ENCODE data around the gene B4GALNT4.
"Not testable (repeated sequence)": the region's sequence is repeated elsewhere in the genome, so short reads cannot be mapped to it uniquely, and the experiment has no call there.

Gene B4GALNT4, protein sequence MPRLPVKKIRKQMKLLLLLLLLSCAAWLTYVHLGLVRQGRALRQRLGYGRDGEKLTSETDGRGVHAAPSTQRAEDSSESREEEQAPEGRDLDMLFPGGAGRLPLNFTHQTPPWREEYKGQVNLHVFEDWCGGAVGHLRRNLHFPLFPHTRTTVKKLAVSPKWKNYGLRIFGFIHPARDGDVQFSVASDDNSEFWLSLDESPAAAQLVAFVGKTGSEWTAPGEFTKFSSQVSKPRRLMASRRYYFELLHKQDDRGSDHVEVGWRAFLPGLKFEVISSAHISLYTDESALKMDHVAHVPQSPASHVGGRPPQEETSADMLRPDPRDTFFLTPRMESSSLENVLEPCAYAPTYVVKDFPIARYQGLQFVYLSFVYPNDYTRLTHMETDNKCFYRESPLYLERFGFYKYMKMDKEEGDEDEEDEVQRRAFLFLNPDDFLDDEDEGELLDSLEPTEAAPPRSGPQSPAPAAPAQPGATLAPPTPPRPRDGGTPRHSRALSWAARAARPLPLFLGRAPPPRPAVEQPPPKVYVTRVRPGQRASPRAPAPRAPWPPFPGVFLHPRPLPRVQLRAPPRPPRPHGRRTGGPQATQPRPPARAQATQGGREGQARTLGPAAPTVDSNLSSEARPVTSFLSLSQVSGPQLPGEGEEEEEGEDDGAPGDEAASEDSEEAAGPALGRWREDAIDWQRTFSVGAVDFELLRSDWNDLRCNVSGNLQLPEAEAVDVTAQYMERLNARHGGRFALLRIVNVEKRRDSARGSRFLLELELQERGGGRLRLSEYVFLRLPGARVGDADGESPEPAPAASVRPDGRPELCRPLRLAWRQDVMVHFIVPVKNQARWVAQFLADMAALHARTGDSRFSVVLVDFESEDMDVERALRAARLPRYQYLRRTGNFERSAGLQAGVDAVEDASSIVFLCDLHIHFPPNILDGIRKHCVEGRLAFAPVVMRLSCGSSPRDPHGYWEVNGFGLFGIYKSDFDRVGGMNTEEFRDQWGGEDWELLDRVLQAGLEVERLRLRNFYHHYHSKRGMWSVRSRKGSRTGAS

DNA sequence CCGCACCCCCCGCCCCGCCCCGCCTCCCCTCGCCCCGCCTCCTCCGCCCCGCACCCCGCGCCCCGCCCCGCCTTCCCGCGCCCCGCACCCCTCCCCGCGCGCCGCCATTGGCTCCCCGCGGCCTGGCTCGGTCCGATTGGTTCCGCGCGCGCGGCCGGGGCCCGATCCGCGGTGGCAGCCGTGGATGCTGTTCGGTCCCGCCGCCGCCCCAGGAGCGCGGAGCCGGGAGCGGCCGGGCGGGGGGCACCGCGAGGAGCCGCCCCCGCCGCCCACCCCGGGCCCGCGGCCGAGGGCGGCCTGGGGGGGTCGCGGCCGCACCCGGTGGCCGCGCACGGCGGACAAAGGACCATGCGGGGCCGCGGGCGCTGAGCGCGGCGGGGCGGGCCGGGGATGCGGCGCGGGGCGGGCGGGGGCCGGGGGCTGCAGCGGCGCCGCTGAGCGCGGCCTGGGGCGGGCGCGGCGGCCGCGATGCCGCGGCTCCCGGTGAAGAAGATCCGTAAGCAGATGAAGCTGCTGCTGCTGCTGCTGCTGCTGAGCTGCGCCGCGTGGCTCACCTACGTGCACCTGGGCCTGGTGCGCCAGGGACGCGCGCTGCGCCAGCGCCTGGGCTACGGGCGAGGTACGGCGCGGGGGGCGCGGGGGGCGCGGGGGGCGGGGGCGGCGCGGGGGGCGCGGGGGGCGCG is at the start of gene B4GALNT4:
TSS of gene B4GALNT4 (plus strand) at position 164 of the 683 bp plus-strand sequence. CDS start at position 469, 305 bp downstream.
- no peak for DNase-seq

DNA sequence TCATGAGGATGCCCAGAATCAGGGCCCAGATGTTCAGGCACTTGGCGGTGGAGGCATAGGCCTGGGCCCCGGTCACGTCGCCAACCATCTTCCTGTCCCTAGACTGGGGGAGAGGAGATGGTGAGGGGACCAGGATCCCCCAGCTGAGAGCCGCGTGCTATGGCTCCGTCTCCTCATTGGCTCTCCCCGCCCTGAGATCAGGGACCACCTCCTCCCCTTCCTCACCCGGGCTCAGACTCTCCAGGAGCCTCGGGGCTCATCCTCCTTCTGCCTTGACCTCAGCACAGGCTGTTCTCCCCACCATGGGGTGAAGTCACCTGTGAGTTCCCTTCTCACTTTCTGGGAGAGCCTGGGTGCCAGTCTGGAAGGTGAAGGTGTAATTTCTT is 49.4 kb upstream of the B4GALNT4 start:
- not testable (repeated sequence) for DNase-seq

DNA sequence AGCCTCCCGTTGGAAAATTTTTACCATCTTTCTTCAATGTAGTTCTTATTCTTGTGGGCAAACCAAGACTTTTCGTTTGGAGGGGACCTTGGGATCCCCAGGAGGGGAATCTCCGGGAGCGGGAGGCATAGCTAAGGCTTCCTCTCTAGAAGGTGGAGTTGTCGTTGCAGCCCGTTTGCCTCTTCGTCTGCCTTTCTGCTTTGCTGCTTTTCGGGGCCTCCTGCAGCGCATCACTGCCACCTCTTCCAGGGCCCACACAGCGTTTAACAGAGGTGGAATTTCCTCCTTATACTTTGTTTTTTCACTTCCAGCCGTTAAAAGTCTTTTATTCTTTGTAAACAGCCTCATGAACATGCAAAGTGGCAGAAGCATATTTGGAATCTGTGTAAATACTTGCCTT is 45.1 kb upstream of the B4GALNT4 start:
- no peak for DNase-seq

DNA sequence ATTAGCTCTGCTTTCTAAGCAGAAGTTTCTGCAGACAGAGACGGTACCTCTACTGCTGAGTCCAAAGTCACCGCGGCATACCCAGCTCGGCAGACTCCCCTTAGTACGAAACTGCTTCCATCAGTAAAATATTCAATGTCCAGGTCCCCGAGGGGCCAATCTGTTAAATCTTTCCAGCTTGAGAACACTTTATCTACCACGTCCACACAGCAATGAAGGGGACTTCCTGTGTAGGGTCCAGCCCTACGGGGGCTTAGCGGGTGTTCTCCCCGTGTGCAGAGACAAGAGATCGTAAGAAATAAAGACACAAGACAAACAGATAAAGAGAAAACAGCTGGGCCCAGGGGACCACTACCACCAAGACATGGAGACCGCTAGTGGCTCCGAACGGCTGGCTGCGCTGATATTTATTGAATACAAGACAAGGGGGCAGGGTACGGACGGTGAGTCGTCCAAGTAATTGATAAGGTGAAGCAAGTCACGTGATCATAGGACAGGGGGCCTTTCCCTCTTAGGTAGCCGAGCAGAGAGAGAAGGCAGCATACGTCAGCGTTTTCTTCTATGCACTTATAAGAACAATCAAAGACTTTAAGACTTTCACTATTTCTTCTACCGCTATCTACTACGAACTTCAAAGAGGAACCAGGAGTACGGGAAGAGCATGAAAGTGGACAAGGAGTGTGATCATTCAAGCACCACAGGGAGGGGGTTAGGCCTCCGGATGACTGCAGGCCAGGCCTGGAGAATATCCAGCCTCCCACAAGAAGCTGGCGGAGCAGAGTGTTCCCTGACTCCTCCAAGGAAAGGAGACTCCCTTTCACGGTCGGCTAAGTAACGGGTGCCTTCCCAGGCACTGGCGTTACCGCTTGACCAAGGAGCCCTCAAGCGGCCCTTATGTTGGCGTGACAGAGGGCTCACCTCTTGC is 44.4 kb upstream of the B4GALNT4 start:
- DNase-seq: not testable (repeated sequence)

DNA sequence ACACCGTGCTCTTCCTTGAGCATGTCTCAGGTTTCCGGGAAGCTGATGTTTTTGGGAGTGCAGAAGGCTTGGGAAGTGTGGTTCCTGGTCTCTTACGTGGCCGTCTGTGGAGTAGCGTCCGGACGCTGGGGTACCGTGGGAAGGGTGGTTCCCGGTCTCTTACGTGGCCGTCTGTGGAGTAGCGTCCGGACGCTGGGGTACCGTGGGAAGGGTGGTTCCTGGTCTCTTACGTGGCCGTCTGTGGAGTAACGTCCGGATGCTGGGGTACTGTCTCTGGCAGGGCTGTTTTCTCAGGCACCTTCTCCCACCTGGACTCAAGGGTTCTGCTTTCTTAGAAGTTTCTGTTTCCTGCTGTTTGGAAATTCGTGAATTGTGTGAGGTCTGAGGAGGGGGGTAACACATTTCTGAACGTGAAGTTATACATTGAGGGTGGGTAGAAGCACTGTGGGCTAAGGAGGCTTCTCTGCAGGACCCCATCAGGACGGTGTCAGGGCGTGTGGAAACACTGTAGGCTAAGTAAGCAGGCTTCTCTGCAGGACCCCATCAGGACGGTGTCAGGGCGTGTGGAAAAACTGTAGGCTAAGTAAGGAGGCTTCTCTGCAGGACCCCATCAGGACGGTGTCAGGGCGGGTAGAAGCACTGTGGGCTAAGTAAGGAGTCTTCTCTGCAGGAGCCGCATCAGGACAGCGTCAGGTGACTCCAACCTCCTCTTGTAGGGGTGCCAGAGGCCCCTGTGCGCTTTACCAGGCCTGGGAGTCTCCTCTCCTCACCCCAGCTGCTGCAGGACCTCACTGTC is 43.3 kb upstream of the B4GALNT4 start:
- DNase-seq: no peak

DNA sequence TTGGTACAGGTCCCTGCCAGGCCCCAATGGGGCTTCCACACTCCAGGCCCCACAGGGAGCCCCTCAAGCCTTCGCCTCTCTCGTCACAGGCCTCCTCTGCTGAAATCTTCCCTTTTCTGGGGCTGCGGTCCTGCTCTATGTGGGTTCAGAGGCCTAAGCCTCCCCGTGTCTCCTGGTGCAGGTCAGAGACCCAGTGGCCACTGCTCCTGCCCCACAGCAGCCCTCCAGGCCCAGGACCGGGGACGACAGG is 42.8 kb upstream of the B4GALNT4 start:
- DNase-seq: no peak

DNA sequence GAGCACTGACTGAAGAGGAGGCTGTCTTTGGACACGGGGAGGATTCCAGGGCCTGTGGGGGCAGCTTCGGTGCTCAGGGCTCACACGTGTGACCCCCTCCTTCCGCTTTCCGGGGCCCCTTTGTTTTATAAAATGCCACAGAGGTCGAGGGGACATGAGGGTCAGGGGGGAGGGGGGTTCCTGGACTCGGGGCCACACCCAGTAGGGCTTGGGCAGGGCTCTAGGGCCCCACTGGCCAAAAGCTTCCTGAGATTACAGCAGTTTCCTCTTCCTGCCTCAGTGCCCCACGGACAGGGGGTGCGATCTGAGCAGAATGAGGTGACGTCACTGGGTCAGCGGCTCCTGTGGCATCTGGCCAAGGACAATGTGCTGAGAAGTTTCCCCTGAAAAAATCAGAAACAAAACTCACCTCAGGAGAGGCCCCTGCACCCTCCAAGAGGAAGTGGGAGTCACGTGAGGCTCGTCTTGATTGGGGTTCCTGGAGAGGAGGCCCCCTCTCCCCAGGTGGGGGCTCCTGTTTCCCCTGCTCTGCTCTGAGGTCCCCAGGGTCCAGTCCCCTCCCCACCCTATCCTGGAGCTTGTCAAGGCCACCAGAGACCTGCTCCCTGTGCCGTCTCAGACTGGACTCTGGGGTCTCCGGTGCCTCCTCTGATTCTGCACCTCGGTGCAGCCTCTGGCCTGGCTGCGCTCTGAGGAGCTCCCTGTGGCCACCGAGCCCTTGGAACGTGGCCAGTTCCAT is 42.3 kb upstream of the B4GALNT4 start:
- DNase-seq: peak; percentile 79

DNA sequence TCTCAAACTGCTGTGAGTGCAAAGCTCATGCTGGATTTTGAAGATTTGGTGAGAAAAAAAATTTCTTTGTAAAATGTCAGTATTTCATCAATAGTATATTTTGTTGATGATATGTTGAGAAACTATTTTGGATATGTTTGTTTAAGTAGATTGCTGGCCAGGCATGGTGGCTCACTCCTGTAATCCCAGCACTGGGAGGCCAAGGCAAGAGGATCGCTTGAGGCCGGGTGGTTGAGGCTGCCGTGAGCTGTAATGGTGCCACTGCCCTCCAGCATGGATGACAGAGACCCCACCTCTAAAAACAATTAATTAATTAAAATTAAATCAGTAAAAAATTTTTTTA is 41.7 kb upstream of the B4GALNT4 start:
- no peak for DNase-seq

DNA sequence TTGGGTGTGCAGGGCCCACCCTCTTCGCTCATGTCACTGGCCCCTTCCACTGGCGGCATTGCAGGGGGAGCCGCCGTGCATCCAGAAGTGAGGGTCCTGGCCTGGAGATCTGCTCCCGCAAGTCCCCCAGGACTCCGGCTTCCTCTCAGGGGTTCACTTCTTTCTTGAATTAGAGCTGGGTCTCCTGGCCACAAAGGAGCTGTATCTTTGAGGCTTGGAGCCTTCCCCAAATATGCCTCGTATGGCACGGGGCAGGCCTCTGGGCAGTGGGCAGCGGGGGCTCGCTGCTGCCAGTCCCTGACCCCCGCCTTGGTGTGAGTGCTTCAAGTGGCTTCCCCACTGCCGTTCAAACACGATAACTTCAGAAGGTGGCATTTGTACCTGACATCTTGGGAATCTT is 41.3 kb upstream of the B4GALNT4 start:
- DNase-seq: no peak

DNA sequence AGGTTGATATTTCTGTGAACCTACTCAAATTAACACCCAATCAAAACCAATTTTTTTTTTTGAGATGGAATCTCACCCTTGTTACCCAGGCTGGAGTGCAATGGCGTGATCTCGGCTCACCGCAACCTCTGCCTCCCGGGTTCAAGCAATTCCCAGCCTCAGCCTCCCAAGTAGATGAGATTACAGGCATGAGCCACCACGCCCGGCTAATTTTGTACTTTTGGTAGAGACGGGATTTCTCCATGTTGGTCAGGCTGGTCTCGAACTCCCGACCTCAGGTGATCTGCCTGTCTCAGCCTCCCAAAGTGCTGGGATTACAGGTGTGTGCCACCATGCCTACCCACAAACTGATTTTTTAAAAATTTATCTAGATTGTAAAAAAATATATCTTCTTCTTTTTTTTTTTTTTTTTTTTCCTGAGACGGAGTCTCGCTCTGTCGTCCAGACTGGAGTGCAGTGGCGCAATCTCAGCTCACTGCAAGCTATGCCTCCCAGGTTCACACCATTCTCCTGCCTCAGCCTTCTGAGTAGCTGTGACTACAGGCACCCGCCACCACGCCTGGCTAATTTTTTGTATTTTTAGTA is 40.7 kb upstream of the B4GALNT4 start:
- DNase-seq: not testable (repeated sequence)

DNA sequence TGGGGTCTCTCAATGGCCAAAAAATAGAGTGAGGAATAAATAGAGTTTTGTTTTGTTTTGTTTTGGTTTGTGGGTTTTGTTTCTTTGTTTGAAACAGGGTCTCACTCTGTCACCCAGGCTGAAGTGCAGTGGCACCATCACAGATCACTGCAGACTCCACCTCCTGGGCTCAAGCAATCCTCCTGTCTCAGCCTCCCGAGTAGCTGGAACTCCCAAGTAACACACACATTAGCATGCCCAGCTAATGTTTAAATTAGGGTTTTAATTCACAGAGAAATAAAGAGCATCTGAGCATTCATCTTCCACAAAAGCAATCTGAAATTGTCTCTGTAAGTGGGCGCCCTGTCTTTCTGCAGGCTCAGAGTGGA is 39.4 kb upstream of the B4GALNT4 start:
- no peak for DNase-seq

DNA sequence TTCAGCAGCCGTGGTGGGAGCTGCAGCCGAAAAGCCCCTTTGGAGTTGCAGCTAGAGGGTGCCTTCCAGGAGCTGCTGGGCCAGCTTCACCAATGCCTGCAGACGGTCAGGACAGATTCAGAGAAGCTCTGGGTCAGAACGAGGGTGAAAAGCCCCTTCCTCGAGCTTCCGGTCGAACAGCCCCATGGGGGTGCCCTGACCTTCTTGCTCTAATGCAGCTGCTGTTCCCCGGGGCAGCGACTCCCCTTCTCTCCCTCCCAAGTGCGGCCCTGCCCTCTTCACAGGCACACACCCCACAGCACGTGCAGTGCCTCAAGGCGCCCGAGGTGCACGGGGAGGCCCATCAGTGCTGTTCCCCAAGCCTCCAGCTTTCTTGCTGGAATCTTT is 39.0 kb upstream of the B4GALNT4 start:
- no peak for DNase-seq

DNA sequence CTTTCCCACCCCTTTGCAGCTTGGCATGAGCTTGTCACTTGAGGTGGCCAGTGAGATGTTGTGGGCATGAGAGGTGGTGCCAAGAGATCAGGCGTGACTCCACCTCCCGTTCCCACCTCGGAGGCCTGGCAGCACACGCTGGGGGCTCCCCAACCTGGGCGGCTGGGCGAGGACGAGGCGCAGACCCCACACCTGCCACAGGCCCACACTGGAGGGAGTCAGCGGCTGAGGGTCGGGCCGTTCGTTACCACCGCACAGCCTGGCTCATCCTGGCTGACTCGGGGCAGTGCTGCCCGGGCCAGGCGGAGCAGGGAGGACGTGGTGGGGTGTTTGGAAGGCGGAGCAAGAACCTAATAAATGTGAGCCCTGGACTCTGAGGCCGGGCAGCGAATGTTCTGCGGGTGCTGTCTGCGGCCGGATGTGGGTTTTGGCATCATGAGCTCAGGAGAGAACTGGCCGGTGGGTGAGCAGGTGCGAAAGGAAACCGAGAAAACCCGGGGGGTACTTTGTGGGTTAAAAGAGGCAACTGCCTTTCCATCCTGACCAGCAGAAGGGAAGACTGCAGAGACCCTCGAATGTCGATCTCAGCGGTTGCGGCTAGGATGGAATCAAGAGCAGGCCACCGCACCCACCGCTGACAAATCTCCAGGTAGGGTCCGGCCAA is 38.5 kb upstream of the B4GALNT4 start:
- DNase-seq: peak; percentile 55

DNA sequence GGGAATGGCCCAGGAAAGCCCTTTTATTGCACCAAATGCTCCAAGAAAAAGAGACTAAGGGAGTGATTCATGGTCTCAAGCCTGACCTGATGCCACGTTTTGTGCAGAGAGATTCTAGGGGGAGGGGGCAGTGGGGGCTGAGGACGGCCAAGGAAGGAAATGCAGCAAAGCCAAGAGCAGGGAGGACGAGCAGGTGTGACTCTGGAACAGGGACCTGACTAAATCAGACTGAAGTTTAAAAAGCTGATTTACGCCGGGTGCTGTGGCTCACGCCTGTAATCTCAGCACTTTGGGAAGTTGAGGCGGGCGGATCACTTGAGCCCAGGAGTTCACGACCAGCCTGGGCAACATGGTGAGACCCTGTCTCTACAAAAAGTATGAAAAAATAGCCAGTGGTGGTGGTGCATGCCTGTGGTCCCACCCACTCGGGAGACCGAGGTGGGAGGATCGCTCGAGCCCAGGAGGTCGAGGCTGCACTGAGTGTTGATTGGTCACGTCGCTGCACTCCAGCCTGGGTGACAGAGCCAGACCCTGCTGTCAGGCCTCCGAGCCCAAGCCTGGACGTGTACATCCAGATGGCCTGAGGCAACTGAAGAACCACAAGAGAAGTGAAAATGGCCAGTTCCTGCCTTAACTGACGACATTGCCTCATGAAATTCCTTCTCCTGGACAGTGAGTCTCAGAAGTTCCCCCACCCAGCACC is 37.8 kb upstream of the B4GALNT4 start:
- DNase-seq: no peak

DNA sequence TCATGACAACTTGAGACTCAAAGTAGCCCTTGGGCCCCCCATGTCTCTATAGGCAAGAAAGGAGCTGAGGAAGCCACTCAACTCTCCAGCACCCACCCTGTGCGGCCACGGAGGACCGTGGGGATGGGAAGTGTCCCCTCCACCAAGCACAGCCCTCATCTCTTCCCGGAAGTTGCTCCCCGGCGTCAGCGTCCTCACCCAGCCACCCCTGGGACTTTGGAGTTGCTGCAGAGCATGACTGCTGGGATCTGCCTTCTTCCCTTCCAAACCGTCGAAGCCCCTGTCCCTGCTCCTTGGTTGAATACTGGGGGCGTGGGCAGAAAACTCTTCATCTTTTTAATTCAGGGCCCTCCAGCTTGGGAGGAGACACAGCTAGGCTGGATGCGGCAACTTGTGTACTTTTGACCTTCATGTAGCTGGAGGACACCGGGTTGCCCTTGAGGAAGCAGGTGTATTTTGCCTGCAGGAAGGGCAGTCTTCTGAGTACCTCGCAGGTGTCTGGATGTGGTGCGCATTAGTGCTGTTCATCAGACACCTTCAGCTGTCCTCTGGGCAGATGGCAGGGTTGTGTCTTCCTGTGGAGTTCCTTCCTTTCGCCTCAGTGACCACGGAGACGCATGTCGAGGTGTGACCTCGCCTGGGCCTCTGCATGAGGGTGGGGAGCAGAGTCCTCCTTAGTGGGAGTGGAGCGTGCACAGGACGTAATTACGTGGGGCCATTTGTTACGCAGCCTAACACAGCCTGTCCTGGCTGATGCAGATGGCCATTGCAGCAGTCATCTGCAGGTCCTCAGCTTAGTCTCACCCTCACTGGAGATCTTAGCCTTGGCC is 36.4 kb upstream of the B4GALNT4 start:
- no peak for DNase-seq

DNA sequence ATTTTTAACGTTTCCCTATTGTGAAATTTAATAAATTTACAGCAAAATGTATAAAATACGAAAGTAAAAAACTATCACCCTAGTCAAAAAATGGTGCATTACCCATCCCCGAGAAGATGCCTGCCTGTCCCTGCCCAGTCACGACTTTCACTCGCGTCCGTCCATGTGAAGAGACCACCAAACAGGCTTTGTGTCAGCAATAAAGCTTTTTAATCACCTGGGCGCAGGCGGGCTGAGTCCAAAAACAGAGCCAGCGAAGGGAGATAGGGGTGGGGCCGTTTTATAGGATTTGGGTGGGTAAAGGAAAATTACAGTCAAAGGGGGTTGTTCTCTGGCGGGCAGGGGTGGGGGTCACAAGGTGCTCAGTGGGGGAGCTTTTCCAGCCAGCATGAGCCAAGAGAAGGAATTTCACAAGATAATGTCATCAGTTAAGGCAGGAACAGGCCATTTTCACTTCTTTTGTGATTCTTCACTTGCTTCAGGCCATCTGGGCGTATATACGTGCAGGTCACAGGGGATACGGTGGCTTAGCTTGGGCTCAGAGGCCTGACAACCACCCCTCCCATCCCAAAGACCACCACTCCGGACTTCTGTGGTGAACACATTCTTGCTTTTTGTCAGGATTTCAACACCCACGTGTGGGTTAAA is 35.6 kb upstream of the B4GALNT4 start:
- not testable (repeated sequence) for DNase-seq

DNA sequence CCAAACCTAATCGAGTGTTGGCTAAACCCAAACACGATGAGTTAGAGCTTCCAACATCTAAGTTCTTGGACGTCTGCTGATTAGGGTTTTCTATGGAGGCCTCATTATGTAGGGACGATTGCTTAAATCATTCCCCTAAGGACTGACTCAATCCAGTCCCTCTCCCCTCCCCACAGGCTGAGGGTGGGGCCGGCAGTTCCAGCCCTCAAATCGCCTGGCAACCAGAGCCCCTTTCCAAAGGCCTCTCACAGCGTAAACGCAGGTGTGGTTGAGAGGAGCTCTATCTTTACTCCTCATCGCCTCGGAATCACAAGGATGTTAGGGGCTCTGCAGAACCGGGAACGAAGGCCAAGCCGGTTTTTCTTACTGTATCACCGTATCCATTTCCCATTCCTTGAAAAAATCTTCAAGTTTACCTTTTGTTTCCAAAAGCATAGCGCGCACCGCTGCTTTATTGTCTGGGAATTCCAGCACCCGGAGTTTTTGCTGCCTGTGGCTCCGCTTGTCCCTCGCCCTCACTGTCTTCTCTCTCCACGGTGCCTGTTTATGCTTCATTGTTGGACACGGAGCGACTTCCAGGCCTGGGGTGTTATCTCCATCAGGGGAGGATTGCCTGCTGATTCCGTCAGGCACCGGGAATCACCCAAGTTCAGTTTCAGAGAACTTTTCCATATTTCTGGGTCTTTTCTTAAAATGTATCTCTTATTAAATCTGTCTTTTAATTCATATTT is 34.9 kb upstream of the B4GALNT4 start:
- no peak for DNase-seq
